ENCODE data around the gene ATP8A2. TPM values are rescaled to one million over a fixed set of nuclear protein-coding genes. Genes with fewer than 3 reads are reported as not detected.

The ATP8A2 gene
- total RNA-seq, 1 donor from 2014 or later = 4.2 TPM

GRCh38 chr13:25761041-25761440, 389.3 kb downstream of the ATP8A2 start:
- no peaks in the 10 kb centered on the region for H3K36me3 Mint-ChIP-seq
- TF ChIP-seq EZH2phosphoT487 (IDR thresholded peaks at IDR 0.05) = no peak
- TF ChIP-seq EZH2 (IDR thresholded peaks at IDR 0.05) = no peak
- TF ChIP-seq CTCF (IDR thresholded peaks at IDR 0.05) = no peak
- no peak for DNase-seq (ENCODE audit: low spot score)
- H3K9ac ChIP-seq = no peak overlapping the region
- no peak overlapping the region for H2AFZ ChIP-seq (replicated peaks)
- H3K4me2 ChIP-seq = no peak overlapping the region
- peaks cover 11% of the 10 kb centered on the region for H3K4me1 Mint-ChIP-seq
- no peaks in the 10 kb centered on the region for H3K9me3 Mint-ChIP-seq
- H3K27ac ChIP-seq = no peak overlapping the region
- H3K4me3 ChIP-seq = no peak overlapping the region
- no peak overlapping the region for H3K4me3 Mint-ChIP-seq
- no peaks in the 10 kb centered on the region for H3K27me3 ChIP-seq
- H3K9me3 ChIP-seq (ENCODE audit: low read depth) = no peaks in the 10 kb centered on the region
- H3K79me2 ChIP-seq (ENCODE audit: low read depth) = no peaks in the 10 kb centered on the region
- no peaks in the 10 kb centered on the region for H3K36me3 ChIP-seq
- H3F3A ChIP-seq (ENCODE audit: low read depth) = no peaks in the 10 kb centered on the region
- no peak overlapping the region for H3K27ac Mint-ChIP-seq
- peaks cover 12% of the 10 kb centered on the region for H3K4me1 ChIP-seq
- H3K27me3 Mint-ChIP-seq (ENCODE audit: insufficient read depth, low read depth) = peaks cover 11% of the 10 kb centered on the region
- no peaks in the 10 kb centered on the region for H4K20me1 ChIP-seq (ENCODE audit: low read depth)

GRCh38 chr13:25762281-25762680, 390.5 kb downstream of the ATP8A2 start:
- Histone ChIP-seq H4K20me1 (ENCODE audit: low read depth) (no peaks in the 10 kb centered on the region), H3K79me2 (ENCODE audit: low read depth) (no peaks in the 10 kb centered on the region), H3K27ac (no peak overlapping the region), H3K4me1 (peaks cover 1% of the 10 kb centered on the region), H3K4me2 (no peak overlapping the region), H3K9me3 (ENCODE audit: low read depth) (no peaks in the 10 kb centered on the region), H2AFZ (replicated peaks) (no peak overlapping the region), H3K27me3 (no peaks in the 10 kb centered on the region), H3F3A (ENCODE audit: low read depth) (no peaks in the 10 kb centered on the region), H3K36me3 (no peaks in the 10 kb centered on the region), H3K9ac (no peak overlapping the region), H3K4me3 (no peak overlapping the region)
- TF ChIP-seq CTCF (IDR thresholded peaks at IDR 0.05) (no peak), EZH2 (IDR thresholded peaks at IDR 0.05) (no peak), EZH2phosphoT487 (IDR thresholded peaks at IDR 0.05) (no peak)
- Mint-ChIP-seq H3K9me3 (no peaks in the 10 kb centered on the region), H3K4me3 (no peak overlapping the region), H3K36me3 (no peaks in the 10 kb centered on the region), H3K4me1 (peaks cover 4% of the 10 kb centered on the region), H3K27me3 (ENCODE audit: insufficient read depth, low read depth) (peaks cover 11% of the 10 kb centered on the region), H3K27ac (no peak overlapping the region)
- DNase-seq (ENCODE audit: low spot score) = no peak

- Mint-ChIP-seq H3K9me3 (no peaks in the 10 kb centered on the region), H3K36me3 (no peaks in the 10 kb centered on the region), H3K27ac (no peak overlapping the region), H3K4me3 (no peak overlapping the region), H3K27me3 (ENCODE audit: insufficient read depth, low read depth) (peaks cover 11% of the 10 kb centered on the region), H3K4me1 (peaks cover 3% of the 10 kb centered on the region)
- H3K4me2 ChIP-seq = no peak overlapping the region
- H3K79me2 ChIP-seq (ENCODE audit: low read depth) = no peaks in the 10 kb centered on the region
- H3K27me3 ChIP-seq = no peaks in the 10 kb centered on the region
- no peaks in the 10 kb centered on the region for H3K9me3 ChIP-seq (ENCODE audit: low read depth)
- H4K20me1 ChIP-seq (ENCODE audit: low read depth) = no peaks in the 10 kb centered on the region
- H3K36me3 ChIP-seq = no peaks in the 10 kb centered on the region
- H3K4me3 ChIP-seq = no peak overlapping the region
- H3K4me1 ChIP-seq = no peaks in the 10 kb centered on the region
- H3K9ac ChIP-seq = no peak overlapping the region
- H3F3A ChIP-seq (ENCODE audit: low read depth) = no peaks in the 10 kb centered on the region
- H3K27ac ChIP-seq = no peak overlapping the region
- no peak for TF ChIP-seq CTCF (IDR thresholded peaks at IDR 0.05)
- TF ChIP-seq EZH2 (IDR thresholded peaks at IDR 0.05) = no peak
- no peak for DNase-seq (ENCODE audit: low spot score)
- no peak overlapping the region for H2AFZ ChIP-seq (replicated peaks)
Measured at GRCh38 chr13:25762795-25763377, 391.1 kb downstream of the ATP8A2 start.

All from neural progenitor cell (in vitro differentiated cells).